HG03460 (cell line): ENCODE measurements around the gene KISS1.

Experiments
- ATAC-seq: cut with Tn5 transposase; IDR thresholded peaks from one replicate; pipeline ENCODE4 v1.9.1; 2021; ENCODE audit not compliant: unreplicated experiment

KISS1 gene

DNA sequence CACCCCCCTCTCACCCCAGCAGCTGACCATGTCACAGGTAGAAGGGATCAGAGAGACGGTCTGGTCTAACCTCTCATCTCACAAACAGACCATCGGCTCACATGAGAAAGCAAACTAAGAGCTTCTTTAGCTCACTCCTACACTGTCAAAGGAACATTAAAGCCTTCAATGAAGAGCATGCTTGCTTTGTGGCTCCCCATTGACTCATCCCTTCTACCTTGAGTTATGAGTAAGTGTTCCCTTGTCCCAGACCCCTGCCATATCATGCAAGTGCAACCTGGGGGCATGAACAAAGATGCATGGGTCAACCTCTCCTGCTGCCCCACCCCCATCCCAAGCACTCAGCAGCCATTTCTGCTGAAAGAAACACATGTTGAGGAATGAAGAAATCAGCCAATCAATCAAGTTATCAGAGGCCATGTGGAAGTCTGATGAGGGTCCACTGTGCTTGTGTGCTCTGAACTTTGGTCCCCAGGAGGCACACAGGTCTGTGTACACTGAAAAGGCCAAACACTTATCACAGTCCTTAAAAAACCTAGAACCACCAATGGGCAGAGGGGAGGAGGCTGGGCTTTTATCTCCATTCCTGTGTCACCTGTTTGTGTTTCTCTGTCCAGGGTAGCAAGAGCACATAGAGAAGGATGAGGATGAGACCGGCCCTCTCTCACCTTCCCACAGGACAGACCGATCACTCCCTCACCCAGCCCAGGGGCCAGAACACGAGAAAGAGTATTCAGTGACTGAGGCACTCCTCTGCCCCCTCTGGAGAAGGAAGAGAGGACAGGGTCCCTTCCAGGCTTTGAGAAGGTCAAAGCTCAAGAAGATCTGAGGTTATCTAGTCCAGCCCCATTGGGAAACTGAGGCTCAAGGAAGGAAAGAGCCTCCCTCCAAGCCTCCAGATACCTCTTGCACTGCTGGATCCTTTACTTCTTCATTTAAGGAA lies 54.0 kb downstream of the KISS1 start:
- no peak for ATAC-seq

DNA sequence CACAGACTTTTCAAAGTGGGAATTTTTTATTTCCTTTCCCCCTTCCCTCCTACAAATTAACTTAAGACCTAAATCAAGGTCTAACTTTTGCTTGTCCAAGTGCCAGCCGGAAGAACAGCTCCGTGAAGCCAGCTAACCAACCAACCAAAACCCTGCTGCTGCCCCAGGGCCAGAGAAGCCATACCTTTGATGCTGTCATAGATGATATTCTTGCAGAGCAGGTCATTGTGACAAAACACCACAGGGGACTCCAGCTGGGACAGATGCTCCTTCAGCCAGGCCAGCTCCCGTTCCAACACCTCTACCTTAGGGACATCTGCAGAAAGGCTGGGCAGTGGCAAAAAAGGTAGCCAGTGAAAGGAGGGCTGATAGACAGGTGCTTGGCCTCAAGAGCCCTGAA lies 55.2 kb downstream of the KISS1 start:
- no peak for ATAC-seq
